ENCODE measurements around the gene BGLAP. TPM values are rescaled to one million over a fixed set of nuclear protein-coding genes. Genes with fewer than 3 reads are reported as not detected.

The BGLAP gene
- polyA plus RNA-seq, 1 donor from 2014 or later, result 2.5 TPM

DNA sequence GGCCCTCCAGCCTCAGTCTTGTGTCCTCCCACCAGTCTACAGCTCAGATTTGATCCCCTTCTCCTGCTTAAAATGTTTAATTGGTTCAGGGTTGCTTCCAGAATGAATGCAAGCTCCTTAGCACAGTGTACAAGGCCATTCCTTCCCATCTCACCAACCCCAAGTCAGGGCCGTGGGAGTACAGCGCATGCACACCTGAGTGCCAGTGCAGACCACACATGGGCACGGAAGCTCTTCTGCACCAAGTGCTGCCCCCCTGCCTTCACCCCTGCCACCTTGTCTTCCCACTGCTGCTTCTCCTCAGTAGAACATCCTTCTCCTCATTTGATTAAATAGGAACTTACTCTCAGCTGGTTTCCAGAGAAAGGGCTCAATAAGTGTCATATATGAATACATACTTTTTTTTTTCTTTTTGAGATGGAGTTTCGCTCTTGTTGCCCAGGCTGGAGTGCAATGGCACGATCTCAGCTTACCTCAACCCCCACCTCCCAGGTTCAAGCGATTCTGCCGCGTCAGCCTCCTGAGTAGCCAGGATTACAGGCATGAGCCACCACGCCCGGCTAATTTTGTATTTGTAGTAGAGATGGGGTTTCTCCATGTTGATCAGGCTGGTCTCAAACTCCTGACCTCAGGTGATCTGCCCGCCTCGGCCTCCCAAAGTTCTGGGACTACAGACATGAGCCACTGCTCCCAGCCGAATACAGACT lies 19.8 kb upstream of the BGLAP start:
- Histone ChIP-seq H3K27me3 (ENCODE audit: insufficient read depth, low read depth, low read length) (no peaks in the 10 kb centered on the region), H3K27ac (ENCODE audit: low read length) (no peak overlapping the region), H3K9me2 (ENCODE audit: insufficient read depth, low read length) (no peaks in the 10 kb centered on the region), H4K20me1 (ENCODE audit: insufficient read depth) (no peaks in the 10 kb centered on the region), H3K4me2 (ENCODE audit: low read length) (no peak overlapping the region), H2AFZ (ENCODE audit: low read depth, low read length) (no peak overlapping the region), H3K79me2 (replicated peaks; ENCODE audit: insufficient read depth, low read length) (peaks cover 3% of the 10 kb centered on the region), H3K9me3 (ENCODE audit: low read length) (no peaks in the 10 kb centered on the region), H3F3A (ENCODE audit: insufficient read depth, low read length, poor library complexity, severe bottlenecking) (no peaks in the 10 kb centered on the region), H3K4me3 (ENCODE audit: low read length) (no peak overlapping the region), H3K36me3 (ENCODE audit: insufficient read depth, low read length) (no peaks in the 10 kb centered on the region), H3K9ac (ENCODE audit: low read length) (no peak overlapping the region)
- no peak for TF ChIP-seq POLR2AphosphoS5 (IDR thresholded peaks at IDR 0.05)
- TF ChIP-seq EZH2 (IDR thresholded peaks at IDR 0.05; ENCODE audit: borderline replicate concordance, insufficient read depth, low read length, poor library complexity, severe bottlenecking), result no peak
- TF ChIP-seq CTCF (IDR thresholded peaks at IDR 0.05; ENCODE audit: poor library complexity, severe bottlenecking), result no peak
- TF ChIP-seq EP300 (conservative IDR thresholded peaks at IDR 0.05; ENCODE audit: poor library complexity, severe bottlenecking), result no peak
- TF ChIP-seq SMC3 (conservative IDR thresholded peaks at IDR 0.05; ENCODE audit: poor library complexity), result no peak
- no peak for TF ChIP-seq RAD21 (conservative IDR thresholded peaks at IDR 0.05)
- no peak for TF ChIP-seq TAF1 (IDR thresholded peaks at IDR 0.05; ENCODE audit: low read depth)
- TF ChIP-seq MXI1 (conservative IDR thresholded peaks at IDR 0.05; ENCODE audit: poor library complexity, severe bottlenecking), result no peak
- no peak for TF ChIP-seq REST (IDR thresholded peaks at IDR 0.05; ENCODE audit: borderline replicate concordance)

DNA sequence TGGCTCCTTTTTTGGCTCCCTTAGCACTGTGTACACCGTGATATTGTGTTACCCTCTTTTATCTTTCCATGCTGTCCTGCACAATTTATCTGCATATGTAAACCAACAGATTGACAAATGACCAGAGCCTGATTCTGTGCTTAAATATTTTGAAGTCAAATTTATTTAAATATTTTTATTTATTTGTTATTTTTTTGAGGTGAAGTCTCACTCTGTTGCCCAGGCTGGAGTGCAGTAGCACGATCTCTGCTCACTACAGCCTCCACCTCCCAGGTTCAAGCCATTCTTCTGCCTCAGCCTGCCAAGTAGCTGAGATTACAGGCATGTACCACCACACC lies 16.3 kb upstream of the BGLAP start:
- no peak overlapping the region for H2AFZ ChIP-seq (ENCODE audit: low read depth, low read length)
- TF ChIP-seq EP300 (conservative IDR thresholded peaks at IDR 0.05; ENCODE audit: poor library complexity, severe bottlenecking) (no peak), CTCF (IDR thresholded peaks at IDR 0.05; ENCODE audit: poor library complexity, severe bottlenecking) (no peak), RAD21 (conservative IDR thresholded peaks at IDR 0.05) (no peak), REST (IDR thresholded peaks at IDR 0.05; ENCODE audit: borderline replicate concordance) (no peak), MXI1 (conservative IDR thresholded peaks at IDR 0.05; ENCODE audit: poor library complexity, severe bottlenecking) (no peak), POLR2AphosphoS5 (IDR thresholded peaks at IDR 0.05) (no peak), SMC3 (conservative IDR thresholded peaks at IDR 0.05; ENCODE audit: poor library complexity) (no peak), TAF1 (IDR thresholded peaks at IDR 0.05; ENCODE audit: low read depth) (no peak), EZH2 (IDR thresholded peaks at IDR 0.05; ENCODE audit: borderline replicate concordance, insufficient read depth, low read length, poor library complexity, severe bottlenecking) (no peak)
- no peaks in the 10 kb centered on the region for H3K36me3 ChIP-seq (ENCODE audit: insufficient read depth, low read length)
- no peaks in the 10 kb centered on the region for H3K79me2 ChIP-seq (replicated peaks; ENCODE audit: insufficient read depth, low read length)
- H4K20me1 ChIP-seq (ENCODE audit: insufficient read depth), result no peaks in the 10 kb centered on the region
- H3K9me3 ChIP-seq (ENCODE audit: low read length), result no peaks in the 10 kb centered on the region
- H3K4me3 ChIP-seq (ENCODE audit: low read length), result no peak overlapping the region
- no peaks in the 10 kb centered on the region for H3K27me3 ChIP-seq (ENCODE audit: insufficient read depth, low read depth, low read length)
- no peak overlapping the region for H3K27ac ChIP-seq (ENCODE audit: low read length)
- no peaks in the 10 kb centered on the region for H3F3A ChIP-seq (ENCODE audit: insufficient read depth, low read length, poor library complexity, severe bottlenecking)
- no peak overlapping the region for H3K9ac ChIP-seq (ENCODE audit: low read length)
- H3K9me2 ChIP-seq (ENCODE audit: insufficient read depth, low read length), result no peaks in the 10 kb centered on the region
- H3K4me2 ChIP-seq (ENCODE audit: low read length), result no peak overlapping the region
